HTR-8/SVneo (cell line): ENCODE measurements around the gene OXTR.

Experiments
- DNase-seq: peaks from one replicate; pipeline ENCODE4 v3.0.0; 2011; ENCODE audit warnings: low spot score, mixed read lengths; ENCODE audit not compliant: insufficient read length
- FAIRE-seq: peaks from 2 replicates; lab custom pipeline; 2011; peaks lifted over from hg19 to GRCh38; lab: Jason Lieb, UNC

Gene OXTR

GRCh38 chr3:8745619-8746370 is 23.6 kb downstream of the OXTR start:
- FAIRE-seq (no peak), DNase-seq (no peak)

GRCh38 chr3:8743911-8744310 is 25.5 kb downstream of the OXTR start:
- no peak for DNase-seq
- FAIRE-seq, result no peak

- FAIRE-seq, result no peak
- DNase-seq, result peak; percentile 37
Observed at GRCh38 chr3:8743021-8743601, 26.3 kb downstream of the OXTR start.

- DNase-seq (peak; percentile 92), FAIRE-seq (peak; percentile 77)
Observed at GRCh38 chr3:8741581-8742261, 27.7 kb downstream of the OXTR start.

- FAIRE-seq (peak; percentile 79), DNase-seq (peak; percentile 88)
Observed at GRCh38 chr3:8739757-8740504, 29.5 kb downstream of the OXTR start.

- FAIRE-seq, result no peak
- DNase-seq, result no peak
Observed at GRCh38 chr3:8738639-8739038, 30.8 kb downstream of the OXTR start.

GRCh38 chr3:8737823-8738222 is 31.6 kb downstream of the OXTR start:
- FAIRE-seq, result no peak

GRCh38 chr3:8737301-8737700 is 32.1 kb downstream of the OXTR start:
- no peak for FAIRE-seq

More at GRCh38 chr3:8737823-8738222, 31.6 kb downstream of the OXTR start:
- no peak for DNase-seq

GRCh38 chr3:8736436-8736835 is 33.0 kb downstream of the OXTR start:
- no peak for FAIRE-seq
- no peak for DNase-seq

More at GRCh38 chr3:8737301-8737700, 32.1 kb downstream of the OXTR start:
- DNase-seq, result no peak

GRCh38 chr3:8734908-8735307 is 34.5 kb downstream of the OXTR start:
- FAIRE-seq, result no peak
- no peak for DNase-seq

GRCh38 chr3:8734137-8734878 is 35.1 kb downstream of the OXTR start:
- DNase-seq, result no peak

GRCh38 chr3:8733332-8734094 is 35.9 kb downstream of the OXTR start, which contains the start of gene CAV3:
CAV3 (plus strand) TSS chr3:8733802; CDS start chr3:8733877, 75 bp downstream.
- DNase-seq (no peak), FAIRE-seq (no peak)

More at GRCh38 chr3:8734137-8734878, 35.1 kb downstream of the OXTR start:
- FAIRE-seq, result no peak

GRCh38 chr3:8732413-8732812 is 37.0 kb downstream of the OXTR start:
- FAIRE-seq (no peak), DNase-seq (no peak)

GRCh38 chr3:8730656-8731055 is 38.8 kb downstream of the OXTR start:
- no peak for DNase-seq
- FAIRE-seq, result no peak

GRCh38 chr3:8729479-8729878 is 39.9 kb downstream of the OXTR start:
- FAIRE-seq (no peak), DNase-seq (no peak)

- DNase-seq, result no peak
- FAIRE-seq, result no peak
Observed at GRCh38 chr3:8727605-8728512, 41.6 kb downstream of the OXTR start.

- FAIRE-seq (no peak), DNase-seq (no peak)
Observed at GRCh38 chr3:8724108-8724752, 45.2 kb downstream of the OXTR start.

GRCh38 chr3:8723612-8724011 is 45.8 kb downstream of the OXTR start:
- FAIRE-seq, result no peak
- no peak for DNase-seq
